Ishikawa (cell line): Measurements from ENCODE around the gene BIRC5.

ENCODE experiments used
- CEBPB ChIP-seq: IDR thresholded peaks from 2 replicates; pipeline ENCODE4 v1.6.1; 2012
- CREB1 ChIP-seq: IDR thresholded peaks from 2 replicates; pipeline ENCODE4 v1.6.1; 2012; ENCODE audit warnings: low read depth
- EGR1 ChIP-seq: IDR thresholded peaks from 2 replicates; pipeline ENCODE4 v1.6.1; 2012
- EP300 ChIP-seq: IDR thresholded peaks from 2 replicates; pipeline ENCODE4 v1.6.1; 2012; ENCODE audit warnings: borderline replicate concordance
- FOXM1 ChIP-seq: IDR thresholded peaks from 2 replicates; pipeline ENCODE4 v1.6.1; 2012; ENCODE audit warnings: low read depth, borderline replicate concordance
- MAX ChIP-seq: IDR thresholded peaks from 2 replicates; pipeline ENCODE4 v1.6.1; 2012
- NFIC ChIP-seq: IDR thresholded peaks from 2 replicates; pipeline ENCODE4 v1.6.1; 2012
- RAD21 ChIP-seq: IDR thresholded peaks from 2 replicates; pipeline ENCODE4 v1.6.1; 2012; ENCODE audit warnings: low read depth
- REST ChIP-seq: IDR thresholded peaks from 2 replicates; pipeline ENCODE4 v1.6.1; 2012; ENCODE audit warnings: low read depth, mild to moderate bottlenecking
- TAF1 ChIP-seq: IDR thresholded peaks from 2 replicates; pipeline ENCODE4 v1.6.1; 2012; ENCODE audit warnings: low read depth, mild to moderate bottlenecking
- TCF12 ChIP-seq: IDR thresholded peaks from 2 replicates; pipeline ENCODE4 v1.6.1; 2012; ENCODE audit warnings: low read depth
- TEAD4 ChIP-seq: IDR thresholded peaks from 2 replicates; pipeline ENCODE4 v1.6.1; 2012
- USF1 ChIP-seq: IDR thresholded peaks from 2 replicates; pipeline ENCODE4 v1.6.1; 2012
- YY1 ChIP-seq: IDR thresholded peaks from 2 replicates; pipeline ENCODE4 v1.6.1; 2012; ENCODE audit warnings: low read depth
- ZBTB7A ChIP-seq: IDR thresholded peaks from 2 replicates; pipeline ENCODE4 v1.6.1; 2012; ENCODE audit warnings: low read depth

The BIRC5 gene

DNA sequence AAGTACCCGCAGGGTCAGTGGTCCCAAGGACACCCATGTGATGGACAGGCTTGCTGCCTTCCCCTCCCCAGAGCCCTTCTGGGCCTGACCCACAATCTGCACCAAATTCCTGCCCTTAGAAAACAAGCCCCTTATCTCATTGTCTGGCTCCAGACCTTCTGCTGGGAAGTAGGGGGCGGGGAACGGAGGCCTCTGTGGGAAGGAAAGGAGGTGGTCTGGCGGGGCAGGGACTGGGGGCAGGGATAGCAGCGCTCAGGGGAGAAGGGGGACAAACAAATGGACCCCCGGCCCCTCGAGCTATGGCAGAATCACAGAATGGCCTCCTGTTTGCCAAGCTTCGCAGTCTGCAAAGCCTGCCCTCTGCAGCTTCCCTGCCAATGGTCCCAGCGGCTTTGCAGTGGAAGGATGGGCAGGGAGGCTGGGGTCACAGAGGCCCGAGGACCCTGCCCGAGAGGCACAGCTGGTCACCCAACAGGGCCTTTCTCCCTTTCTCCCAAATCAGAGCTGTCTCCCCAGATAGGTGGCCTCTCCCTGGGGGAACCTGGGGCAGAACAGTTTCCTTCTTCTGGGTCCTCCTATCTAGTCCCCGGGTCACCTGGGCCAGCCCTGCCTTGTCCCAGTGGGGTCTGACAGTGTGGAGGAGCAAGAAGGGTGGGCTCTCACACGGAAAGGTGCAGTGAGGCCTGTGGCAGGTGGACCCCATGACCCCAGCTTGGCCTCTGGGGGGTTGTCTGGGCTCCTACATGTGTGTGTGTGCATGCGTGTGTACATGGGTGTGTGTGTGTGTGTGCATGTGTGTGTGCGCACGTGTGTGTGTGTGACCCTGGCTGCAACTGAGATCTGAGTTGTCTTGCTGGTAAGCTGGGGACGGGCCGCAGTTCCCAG is 42.9 kb downstream of the BIRC5 start:
- TF ChIP-seq EP300 (no peak), ZBTB7A (no peak), CREB1 (no peak), FOXM1 (no peak), CEBPB (no peak), NFIC (no peak), YY1 (no peak), RAD21 (no peak), TEAD4 (no peak), TAF1 (no peak), REST (no peak), EGR1 (no peak), MAX (no peak), USF1 (no peak), TCF12 (no peak)

DNA sequence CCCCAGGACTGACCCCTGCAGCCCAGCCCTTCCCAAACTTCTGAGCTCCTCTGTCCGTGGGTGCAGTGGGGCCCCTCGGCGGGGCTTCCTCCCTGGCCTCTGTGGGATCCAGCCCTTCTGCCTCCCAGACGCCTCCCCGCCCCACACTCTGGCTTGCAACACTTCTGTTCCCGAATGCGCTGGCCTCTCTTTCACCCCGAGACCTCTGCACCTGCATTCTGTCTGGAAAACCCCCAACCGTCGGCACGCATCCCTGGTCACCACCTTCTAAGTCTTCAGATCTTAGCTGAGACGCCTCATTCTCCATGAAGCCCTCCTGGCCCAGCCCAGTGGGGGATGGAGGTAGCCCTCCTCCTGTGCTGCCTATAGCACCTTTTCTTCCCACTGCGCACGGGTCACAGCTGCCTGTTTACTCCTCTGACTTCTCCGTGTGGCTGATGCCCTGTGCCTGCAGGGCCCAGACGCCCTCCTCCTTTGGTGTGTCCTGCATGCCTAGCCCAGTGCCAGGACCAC is 43.8 kb downstream of the BIRC5 start:
- TF ChIP-seq CEBPB: no peak

DNA sequence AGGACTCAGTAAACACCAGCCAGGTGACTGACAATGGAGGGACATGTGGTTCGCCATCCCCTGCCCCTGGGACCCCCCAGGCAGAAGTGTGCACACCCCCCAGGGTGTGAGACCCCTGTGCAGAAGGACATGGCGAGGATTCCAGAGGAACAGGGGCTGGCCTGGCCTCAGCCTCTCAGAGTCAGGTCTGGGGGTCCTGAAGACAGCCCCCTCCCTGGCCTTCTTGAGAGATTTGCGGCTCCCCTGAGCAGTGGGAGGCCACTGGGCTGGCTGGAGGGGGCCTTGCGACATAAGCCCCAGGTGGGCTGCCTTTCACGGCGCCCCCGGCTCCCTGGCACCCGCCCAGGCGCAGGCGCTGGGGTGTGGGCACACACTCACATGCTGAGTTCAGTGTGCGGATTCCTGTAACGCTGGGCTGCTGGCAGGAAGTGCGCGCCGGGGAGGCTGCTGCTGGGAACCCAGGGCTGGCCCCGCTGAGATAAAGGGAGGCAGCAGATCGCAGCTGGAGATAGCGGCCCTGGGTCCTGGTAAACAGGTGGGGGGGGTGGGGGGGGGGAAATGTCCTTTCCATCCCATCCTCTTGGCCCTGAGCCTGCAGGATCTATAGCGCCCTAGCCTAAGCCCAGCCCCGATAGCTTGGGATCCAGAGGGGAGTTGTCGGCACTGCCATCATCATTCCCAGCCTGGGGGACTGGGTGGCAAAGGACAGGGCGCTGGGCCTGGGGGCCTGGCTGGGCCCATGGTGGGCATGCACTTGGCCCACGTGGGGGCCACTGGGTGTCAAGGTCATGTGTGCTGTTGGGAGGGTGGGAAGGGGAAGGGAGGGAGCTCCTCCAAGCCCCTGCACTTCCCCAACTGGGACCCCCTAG is 44.5 kb downstream of the BIRC5 start:
- TF ChIP-seq REST: no peak
- TF ChIP-seq NFIC: no peak
- no peak for TF ChIP-seq TAF1
- TF ChIP-seq EP300: no peak
- no peak for TF ChIP-seq TEAD4
- TF ChIP-seq MAX: no peak
- no peak for TF ChIP-seq TCF12
- no peak for TF ChIP-seq RAD21

GRCh38 chr17:78259192-78259554 is 45.1 kb downstream of the BIRC5 start:
- TF ChIP-seq TAF1 (no peak), ZBTB7A (no peak), EP300 (no peak), TEAD4 (no peak), REST (no peak), CREB1 (no peak), NFIC (no peak), TCF12 (no peak)
